ENCODE measurements around the gene PTRH1.

PTRH1 gene

DNA sequence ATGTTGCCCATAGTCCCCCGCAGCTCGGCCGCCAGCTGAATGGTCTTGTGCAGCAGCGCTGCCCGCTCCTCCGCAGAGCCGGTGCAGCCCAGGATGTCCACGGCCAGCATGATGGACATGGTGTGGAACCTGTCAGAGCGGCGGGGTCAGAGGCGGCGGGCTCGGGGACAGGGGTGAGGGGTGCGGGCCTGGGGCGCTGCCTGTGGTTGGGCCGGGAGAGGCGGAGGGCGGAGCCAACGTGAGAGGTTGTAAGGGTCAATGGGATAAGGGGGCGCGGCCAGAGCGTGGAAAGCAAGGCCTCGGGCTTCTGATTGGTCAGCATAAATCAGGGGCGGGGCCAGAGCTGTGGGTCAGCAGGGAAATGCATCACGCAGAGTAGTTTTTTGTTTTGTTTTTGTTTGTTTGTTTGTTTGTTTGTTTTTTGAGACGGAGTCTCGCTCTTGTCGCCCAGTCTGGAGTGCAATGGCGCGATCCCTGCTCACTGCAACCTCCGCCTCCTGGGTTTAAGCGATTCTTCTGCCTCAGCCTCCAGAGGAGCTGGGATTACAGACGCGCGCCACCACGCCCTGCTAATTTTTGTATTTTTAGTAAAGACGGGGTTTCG is 26.5 kb upstream of the PTRH1 start:
- peak in 1 of 2 experiments; percentile 59 for DNase-seq

- no peak for DNase-seq
Measured at GRCh38 chr9:127739614-127740330, 24.3 kb upstream of the PTRH1 start.

- no peak for DNase-seq
Measured at GRCh38 chr9:127738666-127739065, 23.2 kb upstream of the PTRH1 start.

DNA sequence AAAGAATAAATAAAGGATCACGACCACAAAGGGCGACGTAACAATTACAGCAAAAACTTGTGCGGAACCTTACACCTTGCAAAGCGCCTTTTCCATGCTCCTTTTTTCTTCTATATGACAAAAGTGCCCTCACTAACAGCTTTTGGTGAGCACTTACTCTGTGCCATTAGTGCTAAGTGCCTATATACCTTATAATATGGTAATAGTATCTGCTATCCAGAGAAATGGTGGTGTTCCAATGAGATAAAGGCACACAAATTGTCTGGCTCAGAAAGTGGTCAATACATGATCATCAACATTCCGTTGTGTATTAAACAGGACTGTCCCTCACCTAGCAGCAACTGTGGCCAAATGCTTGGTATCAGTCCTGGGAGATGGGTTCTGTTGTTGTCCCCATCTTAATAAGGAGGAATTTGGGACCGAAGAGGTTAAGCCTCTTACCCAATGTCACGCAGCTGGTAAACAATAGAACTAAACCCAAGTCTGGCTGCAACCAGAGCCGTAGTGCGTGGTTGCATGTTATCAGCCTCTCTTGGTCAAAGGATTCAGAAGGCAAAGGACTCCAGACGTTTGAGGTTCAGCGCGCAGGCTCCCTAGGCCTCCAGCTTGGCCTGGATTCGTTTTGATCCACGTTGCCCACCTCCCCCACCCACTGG is 20.2 kb upstream of the PTRH1 start:
- no peak for DNase-seq

GRCh38 chr9:127734747-127735529 is 19.5 kb upstream of the PTRH1 start, which contains the start of gene TOR2A:
Gene TOR2A (minus strand): TSS chr9:127735294. CDS start chr9:127735270, 24 bp downstream.
- peak; percentile 96 to 97 for DNase-seq

- DNase-seq, result no peak
Measured at GRCh38 chr9:127734247-127734746, 18.8 kb upstream of the PTRH1 start.

GRCh38 chr9:127733614-127734013 is 18.2 kb upstream of the PTRH1 start:
- no peak for DNase-seq

GRCh38 chr9:127732444-127732843 is 17.0 kb upstream of the PTRH1 start:
- DNase-seq, result no peak

DNA sequence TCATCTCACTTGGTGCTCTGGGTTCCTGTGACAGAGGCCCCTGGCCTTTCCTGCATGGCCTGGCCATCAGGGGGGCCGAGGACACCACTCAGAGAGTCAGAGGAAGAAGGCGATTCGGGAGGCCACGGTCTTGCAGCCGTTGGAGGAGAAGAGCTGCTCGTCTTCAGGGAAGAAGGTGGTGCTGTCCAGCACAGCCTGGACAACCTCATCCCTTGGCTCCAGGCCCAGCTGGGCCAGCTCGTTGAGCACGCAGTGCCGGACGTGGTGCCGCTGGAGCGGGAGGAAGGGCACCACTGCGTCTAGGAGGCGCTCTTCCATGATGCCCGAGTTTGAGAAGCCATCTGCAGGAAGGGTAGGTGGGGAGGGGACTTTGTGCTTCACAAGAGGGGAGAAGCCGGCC is 16.5 kb upstream of the PTRH1 start:
- no peak for DNase-seq

DNA sequence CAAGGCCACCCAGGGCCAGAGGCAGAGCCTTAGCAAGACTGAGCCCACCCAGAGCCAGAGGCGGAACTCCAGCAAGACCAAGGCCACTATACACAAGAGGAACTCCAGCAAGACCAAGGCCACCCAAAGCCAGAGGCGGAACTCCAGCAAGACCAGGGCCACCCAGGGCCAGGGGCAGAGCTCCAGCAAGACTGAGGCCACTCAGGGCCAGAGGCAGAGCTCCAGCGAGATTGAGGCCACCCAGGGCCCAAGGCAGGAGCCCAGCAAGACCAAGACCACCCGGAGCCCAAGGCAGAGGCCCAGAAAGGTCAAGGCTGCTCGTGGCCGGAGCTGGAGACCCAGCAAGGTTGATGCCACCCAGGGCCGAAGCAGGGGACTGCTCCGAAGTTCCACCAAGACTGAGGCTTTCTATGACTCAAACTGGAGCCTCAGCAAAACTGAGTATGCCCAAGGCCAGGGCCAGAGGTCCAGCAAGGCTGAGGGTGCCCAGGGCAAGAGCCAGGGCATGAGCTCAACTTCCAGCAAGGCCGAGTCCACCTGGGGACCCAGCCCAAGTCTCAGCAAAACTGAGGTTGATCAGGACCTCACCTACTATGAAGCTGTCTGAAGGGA is 15.4 kb upstream of the PTRH1 start:
- DNase-seq, result no peak

DNA sequence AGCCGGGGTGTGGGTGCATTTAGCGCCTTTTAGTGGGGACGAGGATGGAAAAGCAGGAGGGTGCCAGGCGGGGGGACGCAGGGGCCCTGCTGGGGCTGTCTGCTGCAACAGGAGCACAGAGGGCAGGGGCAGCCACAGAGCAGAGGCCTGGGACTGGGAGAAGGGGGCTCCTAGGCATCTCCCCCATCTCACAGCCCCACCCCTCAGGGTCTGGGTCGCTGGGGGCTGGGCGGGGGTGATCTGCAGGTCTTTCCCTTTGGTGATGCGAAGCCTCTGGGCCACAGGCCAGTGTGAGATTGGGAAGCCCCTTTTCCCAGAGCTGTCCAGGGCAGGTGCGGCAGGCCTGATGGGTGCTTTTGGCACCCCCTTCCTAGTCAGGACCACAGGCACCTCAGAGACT is 14.8 kb upstream of the PTRH1 start:
- no peak for DNase-seq

GRCh38 chr9:127729522-127730256 is 14.2 kb upstream of the PTRH1 start:
- no peak for DNase-seq

- no peak for DNase-seq
Measured at GRCh38 chr9:127728808-127729207, 13.3 kb upstream of the PTRH1 start.

DNA sequence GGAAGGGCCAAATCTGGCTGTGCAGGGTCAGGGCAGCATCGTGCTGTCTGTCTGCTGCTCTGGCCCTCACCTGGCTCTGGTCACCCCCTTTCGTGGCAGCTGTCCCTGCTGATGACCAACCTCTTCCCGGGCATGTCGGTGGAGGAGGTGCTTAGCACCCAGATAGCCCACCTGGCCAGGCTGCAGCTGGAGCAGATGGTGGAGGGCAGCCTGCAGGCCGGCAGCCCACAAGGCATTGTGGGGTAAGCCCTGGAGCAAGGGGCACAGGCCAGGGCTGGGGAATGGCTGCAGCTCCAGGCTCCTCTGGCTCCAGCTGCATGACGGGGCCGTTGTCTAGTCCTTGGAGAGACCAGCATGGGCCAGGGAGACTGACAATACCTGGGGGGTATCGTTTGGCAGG is 11.4 kb upstream of the PTRH1 start:
- peak; percentile 43 to 68 for DNase-seq

- peak in 1 of 2 experiments; percentile 75 for DNase-seq
Measured at GRCh38 chr9:127724012-127724411, 8.5 kb upstream of the PTRH1 start.

GRCh38 chr9:127723444-127723843 is 8.0 kb upstream of the PTRH1 start:
- DNase-seq, result no peak

- no peak for DNase-seq
Measured at GRCh38 chr9:127723013-127723412, 7.5 kb upstream of the PTRH1 start.

GRCh38 chr9:127722055-127722745 is 6.7 kb upstream of the PTRH1 start:
- peak in 1 of 2 experiments; percentile 12 for DNase-seq

- peak in 1 of 2 experiments; percentile 11 for DNase-seq
Measured at GRCh38 chr9:127721391-127721821, 5.9 kb upstream of the PTRH1 start.

- no peak for DNase-seq
Measured at GRCh38 chr9:127720865-127721227, 5.4 kb upstream of the PTRH1 start.
